GM13976 (cell line): Measurements from ENCODE around the gene TXNDC5.

Experiments used
- DNase-seq: peaks from one replicate; pipeline ENCODE4 v3.0.0; 2012; ENCODE audit warnings: low spot score
- in situ Hi-C: fragments of 300-500 bp; cut with MboI; formaldehyde crosslinking; loops from one replicate; pipeline ENCODE4 v1.12.0; 2022; ENCODE audit warnings: low sequenced_read_pairs, mixed read lengths, inconsistent platforms; ENCODE audit not compliant: unreplicated experiment
- TF ChIP-seq, protein P1 (sequence below): IDR thresholded peaks from 2 replicates; pipeline ENCODE4 v1.5.1; 2012; ENCODE audit warnings: borderline replicate concordance, mild to moderate bottlenecking; ENCODE audit not compliant: insufficient read depth; ENCODE audit errors: extremely low read depth, missing control alignments, control extremely low read depth

TXNDC5 gene

DNA sequence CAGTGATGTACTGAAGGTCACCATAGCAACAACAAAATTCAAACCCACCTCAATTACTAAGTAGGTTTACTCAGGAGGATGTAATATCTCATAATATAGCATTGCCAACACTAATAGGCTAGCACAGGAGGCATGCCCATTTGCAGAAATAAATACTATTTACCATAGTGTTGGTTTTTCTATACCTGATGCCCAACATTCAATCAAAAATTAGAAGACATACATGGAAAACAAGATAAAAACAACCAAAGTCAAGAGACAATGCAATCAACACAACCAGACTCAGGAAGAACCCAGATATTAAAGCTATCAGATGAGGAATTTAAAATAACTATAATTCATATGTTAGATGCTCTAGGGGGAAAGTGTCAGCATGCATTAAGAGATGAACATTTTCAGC lies 14.3 kb upstream of the TXNDC5 start:
- DNase-seq: no peak
- TF ChIP-seq, protein P1, sequence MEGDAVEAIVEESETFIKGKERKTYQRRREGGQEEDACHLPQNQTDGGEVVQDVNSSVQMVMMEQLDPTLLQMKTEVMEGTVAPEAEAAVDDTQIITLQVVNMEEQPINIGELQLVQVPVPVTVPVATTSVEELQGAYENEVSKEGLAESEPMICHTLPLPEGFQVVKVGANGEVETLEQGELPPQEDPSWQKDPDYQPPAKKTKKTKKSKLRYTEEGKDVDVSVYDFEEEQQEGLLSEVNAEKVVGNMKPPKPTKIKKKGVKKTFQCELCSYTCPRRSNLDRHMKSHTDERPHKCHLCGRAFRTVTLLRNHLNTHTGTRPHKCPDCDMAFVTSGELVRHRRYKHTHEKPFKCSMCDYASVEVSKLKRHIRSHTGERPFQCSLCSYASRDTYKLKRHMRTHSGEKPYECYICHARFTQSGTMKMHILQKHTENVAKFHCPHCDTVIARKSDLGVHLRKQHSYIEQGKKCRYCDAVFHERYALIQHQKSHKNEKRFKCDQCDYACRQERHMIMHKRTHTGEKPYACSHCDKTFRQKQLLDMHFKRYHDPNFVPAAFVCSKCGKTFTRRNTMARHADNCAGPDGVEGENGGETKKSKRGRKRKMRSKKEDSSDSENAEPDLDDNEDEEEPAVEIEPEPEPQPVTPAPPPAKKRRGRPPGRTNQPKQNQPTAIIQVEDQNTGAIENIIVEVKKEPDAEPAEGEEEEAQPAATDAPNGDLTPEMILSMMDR: no peak
- in situ Hi-C loops: no loop called here

GRCh38 chr6:7922596-7922995 lies 12.0 kb upstream of the TXNDC5 start:
- TF ChIP-seq, protein P1: no peak
- DNase-seq: no peak
- in situ Hi-C loops: no loop called here

DNA sequence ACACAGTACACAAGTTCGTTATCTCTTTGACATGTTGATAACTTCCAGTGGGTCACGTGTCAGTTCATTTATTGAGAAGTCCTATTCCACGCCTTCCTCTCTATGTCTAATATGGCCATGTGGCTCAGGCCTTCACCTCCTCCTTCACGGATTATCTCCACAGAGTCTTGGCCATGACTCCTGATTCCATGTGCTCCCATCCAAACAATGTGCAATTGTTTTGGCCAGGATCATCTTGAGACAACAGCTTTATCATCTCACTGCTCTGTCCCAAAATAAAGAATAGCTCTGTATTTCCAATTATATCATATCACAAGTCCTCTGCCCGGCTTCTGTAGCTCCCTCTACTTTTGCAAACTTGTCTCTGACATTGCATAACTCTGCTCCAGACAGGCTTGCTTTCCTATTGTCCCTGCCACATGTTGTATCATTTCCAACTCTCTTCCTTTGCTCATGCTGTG lies 11.1 kb upstream of the TXNDC5 start:
- no peak for DNase-seq
- TF ChIP-seq, protein P1: no peak
- in situ Hi-C loops: no loop called here

GRCh38 chr6:7921046-7921445 lies 10.5 kb upstream of the TXNDC5 start:
- in situ Hi-C loops: no loop called here
- TF ChIP-seq, protein P1: no peak
- DNase-seq: no peak

DNA sequence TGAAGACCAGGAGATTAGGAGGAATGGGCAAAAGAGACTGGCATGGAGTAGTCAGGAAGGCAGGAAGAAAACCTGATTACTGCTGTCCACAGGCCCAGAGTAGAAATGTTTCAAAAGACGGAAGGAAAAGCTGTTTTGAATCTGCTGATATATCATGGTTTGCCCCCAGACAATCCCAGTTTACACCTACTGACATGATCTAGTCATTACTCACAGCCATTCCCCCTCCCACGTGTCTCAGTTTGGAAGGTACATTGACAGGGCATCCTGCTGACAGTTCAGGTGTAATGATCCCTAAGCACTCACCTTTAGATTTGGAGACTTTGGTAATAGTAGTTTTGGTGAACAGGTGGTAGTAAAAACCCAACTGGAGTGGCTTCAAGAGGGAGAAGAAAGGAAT lies 9.8 kb upstream of the TXNDC5 start:
- in situ Hi-C loops: no loop called here
- DNase-seq: no peak
- TF ChIP-seq, protein P1: no peak

GRCh38 chr6:7919871-7920270 lies 9.3 kb upstream of the TXNDC5 start:
- in situ Hi-C loops: loop anchor here (10.0 kb wide), 1 partner anchor 45 kb away; no protein-coding TSS in a partner anchor
- TF ChIP-seq, protein P1: no peak
- no peak for DNase-seq

DNA sequence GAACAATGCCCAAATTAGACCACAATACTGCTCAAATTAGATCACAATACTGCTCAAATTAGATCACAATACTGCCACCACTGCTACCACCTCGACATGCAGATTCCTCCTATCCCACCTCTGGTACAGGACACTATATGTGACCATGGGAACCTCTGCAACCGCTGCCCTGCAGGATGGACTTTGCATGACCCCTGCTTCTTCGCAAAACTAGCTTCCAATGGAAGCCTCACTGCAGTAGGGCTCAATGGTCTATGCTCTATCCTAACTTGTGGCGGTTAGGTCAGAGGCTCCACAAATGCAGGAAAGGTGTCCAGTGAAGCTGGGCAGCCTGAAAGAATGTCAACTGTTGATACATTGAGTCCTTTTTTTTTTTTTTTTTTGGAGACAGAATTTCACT lies 7.8 kb upstream of the TXNDC5 start:
- in situ Hi-C loops: loop anchor here (10.0 kb wide), 1 partner anchor 46 kb away; no protein-coding TSS in a partner anchor
- TF ChIP-seq, protein P1: no peak
- no peak for DNase-seq
